ENCODE data around the gene YTHDC2. TPM values are rescaled to one million over a fixed set of nuclear protein-coding genes. Genes with fewer than 3 reads are reported as not detected.

YTHDC2 gene
- total RNA-seq, 4 donors from 2014 or later = 39.8 to 50.3 (median 41.5) TPM

DNA sequence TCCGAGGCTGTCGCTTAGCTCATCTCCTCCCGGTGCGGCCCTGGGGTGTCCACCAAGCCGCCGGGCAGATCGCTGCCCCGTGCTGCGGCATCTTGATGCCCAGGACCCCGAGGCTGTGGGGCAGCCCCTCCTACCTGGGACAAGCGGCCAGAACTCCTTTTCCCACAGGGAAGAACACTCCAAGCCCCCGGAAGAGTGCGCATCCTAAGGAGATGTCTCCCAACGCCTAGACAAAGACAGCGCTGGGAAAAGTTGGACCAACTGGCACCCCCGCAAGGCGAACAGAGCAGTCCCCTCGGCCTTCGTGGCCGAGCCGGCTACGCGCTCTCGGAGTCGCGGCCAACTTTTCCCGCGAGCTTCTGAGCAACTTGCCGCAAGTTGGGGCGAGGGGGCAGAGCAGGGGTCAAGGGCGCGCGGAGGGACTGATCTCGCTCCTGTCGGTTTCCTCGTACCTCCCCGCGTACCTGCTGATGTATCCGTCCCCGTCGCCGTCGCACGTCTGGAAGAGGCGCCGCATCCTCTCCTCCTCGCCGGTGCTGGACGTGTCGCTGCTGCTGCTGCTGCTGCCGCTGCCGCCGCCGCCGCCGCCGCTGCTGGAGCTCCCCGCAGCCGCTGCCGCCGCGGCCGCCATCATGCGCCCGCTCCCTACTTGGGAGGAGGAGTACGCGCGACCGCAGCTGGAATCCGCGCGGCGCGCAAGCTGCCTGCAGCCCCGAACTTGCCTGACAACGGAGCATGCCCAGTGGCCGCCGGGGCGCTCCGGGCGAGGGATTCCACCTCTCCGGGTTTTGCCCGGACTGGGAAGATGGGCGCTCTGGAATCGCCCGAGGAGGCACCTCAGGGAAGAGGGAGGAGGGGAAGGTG lies 25.5 kb upstream of the YTHDC2 start, which contains the start of gene MCC:
TSS of gene MCC (minus strand) at position 673 of the 864 bp plus-strand sequence.
- Histone ChIP-seq H3K4me3 (peak within 1 kb of the TSS; percentile 38 to 66 (median 52)), H3K36me3 (no peaks in the 10 kb centered on the region), H3K27ac (peak within 1 kb of the TSS in 2 of 4 donors; percentile 60 to 75), H3K27me3 (peaks cover 0 to 54% of the 10 kb centered on the region in 2 donors), H3K9me3 (peaks cover 0 to 21% (median 8%) of the 10 kb centered on the region in 4 donors), H3K4me1 (peaks cover 0 to 24% (median 10%) of the 10 kb centered on the region in 4 donors)
- 1 to 2% methylated on average over 42 to 73 of the region's 86 CpGs for WGBS, 2 donors
- TF ChIP-seq, protein P1, sequence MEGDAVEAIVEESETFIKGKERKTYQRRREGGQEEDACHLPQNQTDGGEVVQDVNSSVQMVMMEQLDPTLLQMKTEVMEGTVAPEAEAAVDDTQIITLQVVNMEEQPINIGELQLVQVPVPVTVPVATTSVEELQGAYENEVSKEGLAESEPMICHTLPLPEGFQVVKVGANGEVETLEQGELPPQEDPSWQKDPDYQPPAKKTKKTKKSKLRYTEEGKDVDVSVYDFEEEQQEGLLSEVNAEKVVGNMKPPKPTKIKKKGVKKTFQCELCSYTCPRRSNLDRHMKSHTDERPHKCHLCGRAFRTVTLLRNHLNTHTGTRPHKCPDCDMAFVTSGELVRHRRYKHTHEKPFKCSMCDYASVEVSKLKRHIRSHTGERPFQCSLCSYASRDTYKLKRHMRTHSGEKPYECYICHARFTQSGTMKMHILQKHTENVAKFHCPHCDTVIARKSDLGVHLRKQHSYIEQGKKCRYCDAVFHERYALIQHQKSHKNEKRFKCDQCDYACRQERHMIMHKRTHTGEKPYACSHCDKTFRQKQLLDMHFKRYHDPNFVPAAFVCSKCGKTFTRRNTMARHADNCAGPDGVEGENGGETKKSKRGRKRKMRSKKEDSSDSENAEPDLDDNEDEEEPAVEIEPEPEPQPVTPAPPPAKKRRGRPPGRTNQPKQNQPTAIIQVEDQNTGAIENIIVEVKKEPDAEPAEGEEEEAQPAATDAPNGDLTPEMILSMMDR (IDR thresholded peaks at IDR 0.05) = no peak
- TF ChIP-seq POLR2A (IDR thresholded peaks at IDR 0.05) (peak in 1 of 2 donors; percentile 18), EP300 (IDR thresholded peaks at IDR 0.05) (peak in 1 of 2 donors; percentile 48)
- DNase-seq (ENCODE audit: low spot score in 2 of 2) = peak; percentile 61 to 67

DNA sequence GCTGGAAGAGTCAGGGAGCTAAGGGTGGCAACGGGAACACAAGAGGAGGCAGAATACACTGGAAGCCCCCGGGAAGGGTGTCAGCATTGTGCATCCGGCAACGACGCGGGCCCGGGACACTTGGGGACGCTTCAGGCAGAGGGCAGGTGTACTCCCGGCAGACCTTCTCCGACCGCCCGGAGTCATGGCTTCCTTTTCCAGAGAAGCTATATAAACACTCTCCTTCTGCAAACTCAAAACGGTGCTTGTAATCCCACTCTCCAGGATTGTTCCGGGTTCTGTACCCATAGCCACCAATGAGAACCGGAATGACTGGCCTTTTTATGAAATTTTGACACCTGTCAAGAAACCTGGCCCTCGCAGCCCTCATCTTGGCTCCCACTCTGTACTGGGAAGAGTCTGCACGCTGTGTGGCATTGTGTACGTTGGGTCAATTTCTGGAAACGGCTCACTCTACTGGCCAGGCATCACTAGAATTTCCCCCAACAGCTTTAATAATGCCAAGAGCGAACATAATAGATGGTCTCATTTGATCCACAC lies 24.8 kb upstream of the YTHDC2 start:
- Histone ChIP-seq H3K36me3 (no peaks in the 10 kb centered on the region), H3K4me1 (peaks cover 0 to 24% (median 10%) of the 10 kb centered on the region in 4 donors), H3K4me3 (peak overlapping the region; percentile 38 to 66 (median 52)), H3K9me3 (peaks cover 0 to 21% (median 8%) of the 10 kb centered on the region in 4 donors), H3K27ac (peak overlapping the region in 2 of 4 donors; percentile 60 to 75), H3K27me3 (peaks cover 0 to 54% of the 10 kb centered on the region in 2 donors)
- DNase-seq (ENCODE audit: low spot score in 2 of 2) = no peak
- 14 to 15% methylated on average over 20 of the region's 20 CpGs for WGBS, 2 donors
- TF ChIP-seq, protein P1 (IDR thresholded peaks at IDR 0.05) = no peak
- TF ChIP-seq EP300 (IDR thresholded peaks at IDR 0.05) (no peak), POLR2A (IDR thresholded peaks at IDR 0.05) (no peak)

DNA sequence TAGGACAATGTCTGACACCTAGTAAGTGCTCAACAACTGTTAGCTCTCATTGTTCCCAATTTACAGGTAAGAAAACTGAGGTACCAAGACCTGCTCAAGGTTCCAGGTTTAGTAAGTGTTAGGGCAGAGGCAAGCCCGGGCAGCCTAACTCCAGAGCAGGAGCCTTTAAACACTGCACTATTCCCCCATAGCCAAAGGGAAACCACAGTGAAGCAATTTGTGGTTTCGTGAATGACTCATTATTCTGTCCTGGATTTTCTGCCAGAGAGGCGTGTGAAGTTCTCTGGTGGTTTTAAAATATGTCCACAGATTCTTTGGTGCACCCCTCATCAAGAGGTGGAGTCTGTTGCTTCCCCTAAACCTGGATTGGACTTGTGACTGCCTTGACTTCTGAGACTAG lies 24.2 kb upstream of the YTHDC2 start:
- Histone ChIP-seq H3K27ac (peak overlapping the region in 2 of 4 donors; percentile 66 to 75), H3K9me3 (peaks cover 0 to 21% (median 8%) of the 10 kb centered on the region in 4 donors), H3K4me1 (peaks cover 0 to 24% (median 10%) of the 10 kb centered on the region in 4 donors), H3K27me3 (peaks cover 0 to 54% of the 10 kb centered on the region in 2 donors), H3K36me3 (no peaks in the 10 kb centered on the region), H3K4me3 (peak overlapping the region in 1 of 4 donors; percentile 66)
- peak; percentile 29 to 76 for DNase-seq (ENCODE audit: low spot score in 2 of 2)
- TF ChIP-seq POLR2A (IDR thresholded peaks at IDR 0.05) = no peak
- TF ChIP-seq, protein P1 (IDR thresholded peaks at IDR 0.05) = no peak
- TF ChIP-seq EP300 (IDR thresholded peaks at IDR 0.05) = peak in 1 of 2 donors; percentile 73
- 11 to 43% methylated on average over 3 of the region's 3 CpGs for WGBS, 2 donors

DNA sequence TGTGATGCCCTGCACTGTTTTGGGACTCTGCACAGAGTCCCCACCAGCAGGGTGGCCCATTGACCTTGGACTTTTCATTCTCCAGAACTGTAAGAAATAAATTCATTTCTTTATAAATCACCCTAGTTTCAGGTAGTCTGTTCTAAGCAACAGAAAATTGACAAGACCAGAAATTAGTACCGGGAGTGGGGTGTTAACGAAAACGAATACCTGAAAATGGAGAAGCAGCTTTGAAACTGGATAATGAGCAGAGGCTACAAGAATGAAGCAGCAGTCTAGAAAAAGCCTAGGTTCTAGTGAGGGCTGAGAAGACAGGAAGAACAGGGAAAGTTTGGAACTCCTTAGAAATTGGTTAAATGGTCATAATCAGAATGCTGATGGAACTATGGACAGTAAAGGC lies 23.2 kb upstream of the YTHDC2 start:
- H3K27me3 ChIP-seq = peaks cover 0 to 46% of the 10 kb centered on the region in 2 donors
- peaks cover 0 to 24% (median 10%) of the 10 kb centered on the region in 4 donors for H3K4me1 ChIP-seq
- no peak overlapping the region for H3K4me3 ChIP-seq
- no peak for TF ChIP-seq EP300 (IDR thresholded peaks at IDR 0.05)
- TF ChIP-seq, protein P1 (IDR thresholded peaks at IDR 0.05) = no peak
- no peak for TF ChIP-seq POLR2A (IDR thresholded peaks at IDR 0.05)
- H3K36me3 ChIP-seq = no peaks in the 10 kb centered on the region
- no peak overlapping the region for H3K27ac ChIP-seq
- 96 to 99% methylated on average over 3 of the region's 3 CpGs for WGBS, 2 donors
- peaks cover 0 to 21% (median 8%) of the 10 kb centered on the region in 4 donors for H3K9me3 ChIP-seq
- no peak for DNase-seq (ENCODE audit: low spot score in 2 of 2)
